ENCODE results near the gene TMEM106C. TPM values are rescaled to one million over a fixed set of nuclear protein-coding genes. Genes with fewer than 3 reads are reported as not detected.

Gene TMEM106C
- total and polyA plus RNA-seq, 10 of the 15 experiments (the other 5 are each of a cell fraction or from before 2014, with no cell fraction given), result 90.2 to 280 (median 161) TPM

DNA sequence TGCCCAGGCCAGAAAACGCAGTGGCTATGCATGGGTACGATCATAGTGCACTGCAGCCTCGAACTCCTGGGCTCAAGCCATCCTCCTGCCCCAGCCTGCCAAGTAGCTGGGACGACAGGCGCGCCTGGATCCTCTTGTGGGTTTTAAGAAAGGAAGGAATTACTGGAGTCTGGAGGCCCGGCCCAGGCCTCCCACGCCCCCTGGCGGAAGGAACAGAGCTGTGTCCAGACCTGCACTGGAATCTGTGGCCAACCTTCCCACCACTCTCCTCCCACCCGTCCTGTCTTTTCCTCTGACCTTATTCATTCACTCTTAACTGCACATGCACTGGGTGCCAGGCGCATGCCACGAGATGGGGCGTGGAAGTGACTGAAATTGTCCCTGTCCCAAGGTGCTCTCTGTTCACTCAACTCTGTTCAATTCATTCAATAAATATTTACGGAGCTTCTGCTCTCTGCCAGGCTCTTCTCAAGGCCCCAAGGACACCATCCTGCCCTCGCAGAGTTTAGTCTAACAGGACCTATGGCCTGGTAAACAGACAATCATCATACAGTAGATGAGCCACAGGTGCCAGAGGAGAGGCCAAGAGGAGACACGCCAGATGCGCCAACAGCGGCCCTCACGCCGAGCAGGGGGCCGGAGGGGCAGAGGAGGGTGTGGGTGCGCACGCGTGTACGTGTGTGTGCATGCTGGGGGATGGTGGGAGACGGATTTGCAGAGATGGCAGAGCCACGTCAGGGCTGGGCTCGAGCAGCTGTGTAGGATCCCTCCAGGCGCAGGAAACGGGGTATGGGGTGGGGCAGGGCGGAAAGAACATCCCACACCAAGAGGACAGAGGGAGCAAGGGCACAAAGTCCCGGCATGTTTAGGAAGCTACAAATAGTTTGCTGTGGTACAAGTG lies 13.7 kb upstream of the TMEM106C start (continued):
- TF ChIP-seq MYC (IDR thresholded peaks at IDR 0.05; ENCODE audit: insufficient read depth, insufficient read length, insufficient replicate concordance, low read length, severe bottlenecking) (no peak), HDGF (IDR thresholded peaks at IDR 0.05) (no peak), YY1 (IDR thresholded peaks at IDR 0.05; ENCODE audit: low read depth, low read length) (0 out of 2 replicates have a peak, but pooled peaks have one; percentile 42), IKZF1 (conservative IDR thresholded peaks at IDR 0.05) (0 out of 2 replicates have a peak, but pooled peaks have one; percentile 50), YBX1 (IDR thresholded peaks at IDR 0.05) (no peak), PML (IDR thresholded peaks at IDR 0.05; ENCODE audit: low read length) (no peak), BCL11A (IDR thresholded peaks at IDR 0.05; ENCODE audit: low read depth, low read length) (no peak), ZNF622 (IDR thresholded peaks at IDR 0.05) (no peak), SREBF1 (IDR thresholded peaks at IDR 0.05; ENCODE audit: low read length) (no peak), STAT3 (IDR thresholded peaks at IDR 0.05; ENCODE audit: low read depth, low read length) (no peak), ATF7 (IDR thresholded peaks at IDR 0.05; ENCODE audit: low read depth) (no peak), ASH2L (IDR thresholded peaks at IDR 0.05; ENCODE audit: borderline replicate concordance, low read depth) (no peak), JUND (IDR thresholded peaks at IDR 0.05; ENCODE audit: low read depth, low read length) (no peak), DPF2 (IDR thresholded peaks at IDR 0.05) (no peak), ZZZ3 (IDR thresholded peaks at IDR 0.05; ENCODE audit: control insufficient read depth, insufficient read length, low read depth) (no peak), SREBF2 (IDR thresholded peaks at IDR 0.05; ENCODE audit: low read length) (no peak), SMC3 (IDR thresholded peaks at IDR 0.05; ENCODE audit: borderline replicate concordance, low read length) (peak; percentile 70; the same call in 1 of the 2 replicates), IKZF2 (IDR thresholded peaks at IDR 0.05) (0 out of 4 replicates have a peak, but pooled peaks of 1 of the 2 experiments have one; percentile 11), NR2F1 (conservative IDR thresholded peaks at IDR 0.05) (no peak), FOXM1 (IDR thresholded peaks at IDR 0.05; ENCODE audit: low read depth, low read length) (no peak), GATAD2B (conservative IDR thresholded peaks at IDR 0.05; ENCODE audit: low read depth) (no peak), CHD2 (IDR thresholded peaks at IDR 0.05; ENCODE audit: borderline replicate concordance, low read depth, low read length) (no peak), POLR2AphosphoS2 (IDR thresholded peaks at IDR 0.05; ENCODE audit: low read depth, low read length) (no peak), TARDBP (IDR thresholded peaks at IDR 0.05; ENCODE audit: borderline replicate concordance) (no peak), PAX5 (IDR thresholded peaks at IDR 0.05; ENCODE audit: borderline replicate concordance, low read depth, low read length) (no peak), RAD21 (IDR thresholded peaks at IDR 0.05; ENCODE audit: insufficient read depth, low read depth, low read length) (peak; percentile 76), CBFB (IDR thresholded peaks at IDR 0.05; ENCODE audit: low read depth) (no peak), MYB (IDR thresholded peaks at IDR 0.05; ENCODE audit: borderline replicate concordance, low read depth, low read length) (no peak)
- TF ChIP-seq, protein P1, sequence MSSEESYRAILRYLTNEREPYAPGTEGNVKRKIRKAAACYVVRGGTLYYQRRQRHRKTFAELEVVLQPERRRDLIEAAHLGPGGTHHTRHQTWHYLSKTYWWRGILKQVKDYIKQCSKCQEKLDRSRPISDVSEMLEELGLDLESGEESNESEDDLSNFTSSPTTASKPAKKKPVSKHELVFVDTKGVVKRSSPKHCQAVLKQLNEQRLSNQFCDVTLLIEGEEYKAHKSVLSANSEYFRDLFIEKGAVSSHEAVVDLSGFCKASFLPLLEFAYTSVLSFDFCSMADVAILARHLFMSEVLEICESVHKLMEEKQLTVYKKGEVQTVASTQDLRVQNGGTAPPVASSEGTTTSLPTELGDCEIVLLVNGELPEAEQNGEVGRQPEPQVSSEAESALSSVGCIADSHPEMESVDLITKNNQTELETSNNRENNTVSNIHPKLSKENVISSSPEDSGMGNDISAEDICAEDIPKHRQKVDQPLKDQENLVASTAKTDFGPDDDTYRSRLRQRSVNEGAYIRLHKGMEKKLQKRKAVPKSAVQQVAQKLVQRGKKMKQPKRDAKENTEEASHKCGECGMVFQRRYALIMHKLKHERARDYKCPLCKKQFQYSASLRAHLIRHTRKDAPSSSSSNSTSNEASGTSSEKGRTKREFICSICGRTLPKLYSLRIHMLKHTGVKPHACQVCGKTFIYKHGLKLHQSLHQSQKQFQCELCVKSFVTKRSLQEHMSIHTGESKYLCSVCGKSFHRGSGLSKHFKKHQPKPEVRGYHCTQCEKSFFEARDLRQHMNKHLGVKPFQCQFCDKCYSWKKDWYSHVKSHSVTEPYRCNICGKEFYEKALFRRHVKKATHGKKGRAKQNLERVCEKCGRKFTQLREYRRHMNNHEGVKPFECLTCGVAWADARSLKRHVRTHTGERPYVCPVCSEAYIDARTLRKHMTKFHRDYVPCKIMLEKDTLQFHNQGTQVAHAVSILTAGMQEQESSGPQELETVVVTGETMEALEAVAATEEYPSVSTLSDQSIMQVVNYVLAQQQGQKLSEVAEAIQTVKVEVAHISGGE (CRISPR knock-in tag; IDR thresholded peaks at IDR 0.05), result no peak
- TF ChIP-seq, protein P2, sequence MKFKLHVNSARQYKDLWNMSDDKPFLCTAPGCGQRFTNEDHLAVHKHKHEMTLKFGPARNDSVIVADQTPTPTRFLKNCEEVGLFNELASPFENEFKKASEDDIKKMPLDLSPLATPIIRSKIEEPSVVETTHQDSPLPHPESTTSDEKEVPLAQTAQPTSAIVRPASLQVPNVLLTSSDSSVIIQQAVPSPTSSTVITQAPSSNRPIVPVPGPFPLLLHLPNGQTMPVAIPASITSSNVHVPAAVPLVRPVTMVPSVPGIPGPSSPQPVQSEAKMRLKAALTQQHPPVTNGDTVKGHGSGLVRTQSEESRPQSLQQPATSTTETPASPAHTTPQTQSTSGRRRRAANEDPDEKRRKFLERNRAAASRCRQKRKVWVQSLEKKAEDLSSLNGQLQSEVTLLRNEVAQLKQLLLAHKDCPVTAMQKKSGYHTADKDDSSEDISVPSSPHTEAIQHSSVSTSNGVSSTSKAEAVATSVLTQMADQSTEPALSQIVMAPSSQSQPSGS (IDR thresholded peaks at IDR 0.05; ENCODE audit: low read length), result no peak

Data from GM12878 (cell line).